D721Med (cell line): ENCODE data around the gene SLC38A5.

Experiments used
- DNase-seq: peaks from one replicate; pipeline ENCODE4 v3.0.0; 2011; ENCODE audit warnings: low spot score; ENCODE audit not compliant: insufficient read length
- FAIRE-seq: peaks from 2 replicates; lab custom pipeline; 2011; peaks lifted over from hg19 to GRCh38; lab: Jason Lieb, UNC
- CTCF ChIP-seq: IDR thresholded peaks from 2 replicates; pipeline ENCODE4 v1.5.1; 2012; ENCODE audit warnings: mild to moderate bottlenecking, control low read depth; ENCODE audit not compliant: insufficient read depth; ENCODE audit errors: missing control alignments

SLC38A5 gene

GRCh38 chrX:48505481-48505880 is 35.4 kb upstream of the SLC38A5 start:
- FAIRE-seq = no peak

GRCh38 chrX:48504261-48504660 is 34.2 kb upstream of the SLC38A5 start:
- no peak for TF ChIP-seq CTCF
- FAIRE-seq (no peak), DNase-seq (no peak)

More at GRCh38 chrX:48505481-48505880, 35.4 kb upstream of the SLC38A5 start:
- DNase-seq = no peak
- no peak for TF ChIP-seq CTCF

DNA sequence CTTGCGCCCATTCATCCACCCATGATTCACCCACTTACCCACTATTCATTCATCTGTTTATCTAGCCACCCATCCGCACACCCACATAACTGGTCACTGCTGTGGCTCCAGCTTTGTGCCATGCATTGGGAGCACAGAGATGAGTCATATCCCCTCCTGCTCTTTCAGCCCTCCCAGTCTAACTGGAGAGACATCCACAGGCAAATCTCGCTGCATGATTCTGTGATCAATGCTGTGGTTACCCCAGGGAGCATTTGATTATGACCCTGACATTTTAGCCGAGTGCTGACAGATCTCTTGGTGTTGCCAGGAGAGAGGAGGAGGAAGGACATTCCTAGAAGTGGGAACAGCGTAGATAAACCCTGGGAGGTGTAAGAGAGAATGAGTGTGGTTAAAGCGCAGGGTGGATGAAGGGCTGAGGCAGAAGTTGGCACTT is 28.3 kb upstream of the SLC38A5 start:
- no peak for TF ChIP-seq CTCF
- no peak for FAIRE-seq
- DNase-seq = no peak

DNA sequence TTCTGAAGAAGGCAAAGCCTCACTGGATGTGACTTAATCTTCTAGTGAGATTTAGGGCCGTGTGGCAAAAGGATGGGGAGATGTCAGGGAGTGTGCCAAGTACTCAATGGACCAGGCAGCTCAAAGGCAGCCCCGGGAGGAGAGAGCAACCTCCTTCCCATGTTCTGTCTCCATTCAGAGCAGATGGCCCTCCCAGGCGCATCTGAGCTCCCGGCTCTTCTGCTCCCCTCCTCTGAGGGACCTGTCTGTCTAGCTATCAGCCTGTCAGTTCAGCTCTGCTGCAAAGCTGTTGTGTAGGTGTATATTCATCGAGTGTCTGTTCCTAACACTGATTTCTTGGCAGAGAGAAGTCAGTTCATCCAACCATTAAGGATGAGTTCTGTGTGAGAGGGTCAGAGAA is 27.8 kb upstream of the SLC38A5 start:
- no peak for TF ChIP-seq CTCF
- DNase-seq (no peak), FAIRE-seq (no peak)

GRCh38 chrX:48496660-48497059 is 26.6 kb upstream of the SLC38A5 start:
- DNase-seq = no peak
- FAIRE-seq = no peak
- no peak for TF ChIP-seq CTCF

DNA sequence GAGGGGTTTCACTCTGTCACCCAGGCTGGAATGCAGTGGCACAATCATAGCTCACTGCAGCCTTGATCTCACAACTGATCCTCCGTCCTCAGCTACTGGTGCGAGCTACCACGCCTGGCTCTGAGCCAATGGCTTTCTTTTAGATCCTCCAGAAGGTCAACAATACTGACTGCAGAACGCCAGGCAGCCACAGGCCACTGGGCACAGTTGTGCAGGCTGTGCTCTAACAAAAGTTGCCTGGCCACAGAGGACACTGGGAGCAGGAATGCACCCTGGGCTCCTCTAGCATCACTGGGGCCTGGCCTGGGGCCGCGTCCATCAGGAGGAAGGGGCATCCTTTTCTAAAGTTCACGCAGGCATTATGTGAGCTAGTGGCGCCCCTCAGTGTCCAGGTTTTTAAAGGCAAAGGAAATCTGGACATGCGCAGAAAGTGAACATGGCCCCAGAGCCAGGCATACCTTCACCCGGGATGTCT is 23.9 kb upstream of the SLC38A5 start:
- DNase-seq (no peak), FAIRE-seq (peak; percentile 69)
- peak; percentile 41 for TF ChIP-seq CTCF

GRCh38 chrX:48492293-48492910 is 22.3 kb upstream of the SLC38A5 start:
- FAIRE-seq (no peak), DNase-seq (no peak)
- TF ChIP-seq CTCF = no peak
